Activated CD4-positive, alpha-beta T cell treated with anti-CD3 and anti-CD28 coated beads for 36 hours (primary cell): ENCODE results near the gene TSPAN1. TPM values are rescaled to one million over a fixed set of nuclear protein-coding genes. Genes with fewer than 3 reads are reported as not detected.

Experiments
- ATAC-seq: fragments of 200-7000 bp; cut with Tn5 transposase; one replicate; pipeline ENCODE4 v1.10.0; 2021; ENCODE audit warnings: mild to moderate bottlenecking, moderate library complexity
- CTCF ChIA-PET: fragments of 350-600 bp; sonication (Branson Sonifier 250); formaldehyde crosslinking; loops from one replicate; lab custom pipeline; 2021; ENCODE audit warnings: antibody characterized with exemption; lab: Charles Lee
- POLR2A ChIA-PET: fragments of 350-600 bp; sonication (Branson Sonifier 250); formaldehyde crosslinking; loops from one replicate; lab custom pipeline; 2021; ENCODE audit warnings: antibody characterized with exemption, inconsistent platforms; lab: Charles Lee
- DNase-seq: peaks from one replicate; pipeline ENCODE4 v3.0.0-alpha.2; 2020
- H3K27ac Mint-ChIP-seq: one replicate; pipeline ENCODE4 v1.8.0; 2021; ENCODE audit warnings: mixed read lengths
- H3K27me3 Mint-ChIP-seq: one replicate; pipeline ENCODE4 v1.8.0; 2021; ENCODE audit warnings: mixed read lengths
- H3K36me3 Mint-ChIP-seq: one replicate; pipeline ENCODE4 v1.8.0; 2021; ENCODE audit warnings: low read depth, mixed read lengths
- H3K4me1 Mint-ChIP-seq: one replicate; pipeline ENCODE4 v1.8.0; 2021; ENCODE audit warnings: mixed read lengths
- H3K4me3 Mint-ChIP-seq: one replicate; pipeline ENCODE4 v1.8.0; 2021; ENCODE audit warnings: mild to moderate bottlenecking, moderate library complexity, mixed read lengths
- H3K9me3 Mint-ChIP-seq: one replicate; pipeline ENCODE4 v1.8.0; 2021; ENCODE audit warnings: low read depth, mixed read lengths
- intact Hi-C, 2 experiments: fragments of 100-400 bp; cut with DNase I in 1 of 2; cut with micrococcal nuclease in 1 of 2; formaldehyde crosslinking; loops; one replicate each; pipeline versions ENCODE4 v1.14.2 to v1.15.1; 2022 to 2024; cut with DNase I, micrococcal nuclease
- total RNA-seq, 2 experiments: library from RNA; stranded (reverse); gene quantifications; one replicate each; pipeline ENCODE4 v1.2.3, GENCODE V29; 2021

The TSPAN1 gene
- total RNA-seq, 2 experiments from 2014 or later, result not detected

GRCh38 chr1:46179138-46180081, 4.5 kb downstream of the TSPAN1 start:
- H3K27ac Mint-ChIP-seq, result no peak overlapping the region
- no peaks in the 10 kb centered on the region for H3K9me3 Mint-ChIP-seq
- ChIA-PET CTCF (interaction anchor here (0.7 to 1.3 kb wide), 9 partner anchors 10 to 145 kb away, joined by 3 to 5 read pairs (median 3); no protein-coding TSS in a partner anchor), POLR2A (no interaction called here)
- ATAC-seq (peak; percentile 83), DNase-seq (peak; percentile 80)
- H3K4me1 Mint-ChIP-seq, result peaks cover 7% of the 10 kb centered on the region
- no peak overlapping the region for H3K4me3 Mint-ChIP-seq
- intact Hi-C loops, result loop anchor here (1.0 kb wide), 2 partner anchors 44 to 142 kb away; no protein-coding TSS in a partner anchor
- no peaks in the 10 kb centered on the region for H3K36me3 Mint-ChIP-seq
- no peaks in the 10 kb centered on the region for H3K27me3 Mint-ChIP-seq

- no peaks in the 10 kb centered on the region for H3K9me3 Mint-ChIP-seq
- no peak overlapping the region for H3K27ac Mint-ChIP-seq
- intact Hi-C loops, result no loop called here
- no peak overlapping the region for H3K4me3 Mint-ChIP-seq
- H3K27me3 Mint-ChIP-seq, result no peaks in the 10 kb centered on the region
- peaks cover 15% of the 10 kb centered on the region for H3K4me1 Mint-ChIP-seq
- ATAC-seq, result no peak
- no peaks in the 10 kb centered on the region for H3K36me3 Mint-ChIP-seq
- CTCF ChIA-PET, result interaction anchor here (0.7 to 5.3 kb wide), 7 partner anchors 9 to 143 kb away, joined by 3 to 58 read pairs (median 3); no protein-coding TSS in a partner anchor
- POLR2A ChIA-PET, result no interaction called here
- DNase-seq, result peak; percentile 67
These were observed 5.3 kb downstream of the TSPAN1 start for GRCh38 chr1:46180082-46180616.

GRCh38 chr1:46181343-46182260, 6.7 kb downstream of the TSPAN1 start:
- no peak overlapping the region for H3K27ac Mint-ChIP-seq
- no peaks in the 10 kb centered on the region for H3K27me3 Mint-ChIP-seq
- CTCF ChIA-PET, result interaction anchor here (0.5 to 5.3 kb wide), 19 partner anchors 13 to 396 kb away, joined by 3 to 58 read pairs (median 4); no protein-coding TSS in a partner anchor
- H3K9me3 Mint-ChIP-seq, result no peaks in the 10 kb centered on the region
- POLR2A ChIA-PET, result no interaction called here
- no peak for ATAC-seq
- no peaks in the 10 kb centered on the region for H3K36me3 Mint-ChIP-seq
- intact Hi-C loops, result no loop called here
- H3K4me1 Mint-ChIP-seq, result peaks cover 24% of the 10 kb centered on the region
- no peak overlapping the region for H3K4me3 Mint-ChIP-seq
- no peak for DNase-seq

- ChIA-PET POLR2A (no interaction called here), CTCF (interaction anchor here (0.6 to 5.3 kb wide), 11 partner anchors 16 to 544 kb away, joined by 3 to 58 read pairs (median 3); no protein-coding TSS in a partner anchor)
- ATAC-seq (no peak), DNase-seq (peak; percentile 22)
- peaks cover 24% of the 10 kb centered on the region for H3K4me1 Mint-ChIP-seq
- no peak overlapping the region for H3K4me3 Mint-ChIP-seq
- no peaks in the 10 kb centered on the region for H3K9me3 Mint-ChIP-seq
- intact Hi-C loops, result no loop called here
- no peak overlapping the region for H3K27ac Mint-ChIP-seq
- peaks cover 2% of the 10 kb centered on the region for H3K36me3 Mint-ChIP-seq
- H3K27me3 Mint-ChIP-seq, result no peaks in the 10 kb centered on the region
These were observed 8.4 kb downstream of the TSPAN1 start for GRCh38 chr1:46183079-46183847.

- peaks cover 24% of the 10 kb centered on the region for H3K4me1 Mint-ChIP-seq
- no peaks in the 10 kb centered on the region for H3K27me3 Mint-ChIP-seq
- peaks cover 2% of the 10 kb centered on the region for H3K36me3 Mint-ChIP-seq
- no peak for ATAC-seq
- peak overlapping the region; percentile 97 for H3K27ac Mint-ChIP-seq
- DNase-seq, result no peak
- ChIA-PET POLR2A (interaction anchor here (1.0 kb wide), 1 partner anchor 17 kb away, joined by 5 read pairs; no protein-coding TSS in a partner anchor), CTCF (interaction anchor here (0.6 to 5.3 kb wide), 7 partner anchors 17 to 526 kb away, joined by 3 to 58 read pairs (median 3); partner anchors contain the start of genes LRRC41 and UQCRH)
- intact Hi-C loops, result no loop called here
- no peaks in the 10 kb centered on the region for H3K9me3 Mint-ChIP-seq
- no peak overlapping the region for H3K4me3 Mint-ChIP-seq
These were observed 9.2 kb downstream of the TSPAN1 start for GRCh38 chr1:46183926-46184557.

GRCh38 chr1:46184920-46185658, 10.2 kb downstream of the TSPAN1 start:
- no peaks in the 10 kb centered on the region for H3K9me3 Mint-ChIP-seq
- POLR2A ChIA-PET, result interaction anchor here (0.5 to 1.0 kb wide), 2 partner anchors 19 to 51 kb away, joined by 4 to 5 read pairs; no protein-coding TSS in a partner anchor
- DNase-seq, result peak; percentile 86
- H3K27ac Mint-ChIP-seq, result peak overlapping the region; percentile 97
- H3K36me3 Mint-ChIP-seq, result peaks cover 7% of the 10 kb centered on the region
- H3K4me3 Mint-ChIP-seq, result peak overlapping the region; percentile 67
- peaks cover 24% of the 10 kb centered on the region for H3K4me1 Mint-ChIP-seq
- intact Hi-C loops, result loop anchor here in 1 of 2 experiments (1.0 kb wide), 2 partner anchors 13 to 62 kb away; partner anchors contain the start of genes POMGNT1 and RAD54L
- peak; percentile 89 for ATAC-seq
- no peaks in the 10 kb centered on the region for H3K27me3 Mint-ChIP-seq
- CTCF ChIA-PET, result interaction anchor here (0.6 to 5.3 kb wide), 5 partner anchors 36 to 148 kb away, joined by 3 to 58 read pairs (median 3); partner anchors contain the start of genes LRRC41 and UQCRH

GRCh38 chr1:46186076-46186475, 11.2 kb downstream of the TSPAN1 start:
- no peak for ATAC-seq

GRCh38 chr1:46187106-46187869, 12.4 kb downstream of the TSPAN1 start:
- Mint-ChIP-seq H3K4me3 (no peak overlapping the region), H3K36me3 (peaks cover 9% of the 10 kb centered on the region), H3K27ac (no peak overlapping the region), H3K27me3 (no peaks in the 10 kb centered on the region), H3K9me3 (no peaks in the 10 kb centered on the region), H3K4me1 (peaks cover 24% of the 10 kb centered on the region)
- ChIA-PET POLR2A (no interaction called here), CTCF (interaction anchor here (0.5 to 1.3 kb wide), 5 partner anchors 22 to 160 kb away, joined by 3 to 4 read pairs (median 3); no protein-coding TSS in a partner anchor)
- ATAC-seq (no peak), DNase-seq (no peak)
- intact Hi-C loops, result no loop called here

More at GRCh38 chr1:46186076-46186475, 11.2 kb downstream of the TSPAN1 start:
- POLR2A ChIA-PET, result interaction anchor here (0.6 kb wide), 1 partner anchor 502 kb away, joined by 6 read pairs; no protein-coding TSS in a partner anchor
- H3K27me3 Mint-ChIP-seq, result no peaks in the 10 kb centered on the region
- peaks cover 9% of the 10 kb centered on the region for H3K36me3 Mint-ChIP-seq
- intact Hi-C loops, result no loop called here
- no peaks in the 10 kb centered on the region for H3K9me3 Mint-ChIP-seq
- H3K27ac Mint-ChIP-seq, result peak overlapping the region; percentile 97
- CTCF ChIA-PET, result no interaction called here
- peaks cover 24% of the 10 kb centered on the region for H3K4me1 Mint-ChIP-seq
- DNase-seq, result no peak
- H3K4me3 Mint-ChIP-seq, result peak overlapping the region; percentile 67
